Fibroblast of villous mesenchyme (primary cell): ENCODE results near the gene MYEF2. TPM values are rescaled to one million over a fixed set of nuclear protein-coding genes. Genes with fewer than 3 reads are reported as not detected.

ENCODE experiments used
- DNase-seq: peaks from one replicate; pipeline ENCODE4 v3.0.0-alpha.2; 2010; ENCODE audit warnings: low read depth
- H3K4me3 ChIP-seq: 2 replicates; pipeline ENCODE4 v1.5.1; 2011; ENCODE audit warnings: low read depth, mild to moderate bottlenecking, low read length
- total RNA-seq: library from RNA; depleted of rRNA; stranded (reverse); fragments of >200 nt; gene quantifications from 2 replicates; pipeline ENCODE4 v1.2.3, GENCODE V29; 2012
- TF ChIP-seq, protein P1 (sequence below): IDR thresholded peaks from 2 replicates; pipeline ENCODE4 v1.5.1; 2012; ENCODE audit warnings: low read depth, mild to moderate bottlenecking, low read length; ENCODE audit not compliant: insufficient read depth

The MYEF2 gene
- total RNA-seq, 1 donor = 6.9 TPM

GRCh38 chr15:48153526-48153925 lies 24.6 kb downstream of the MYEF2 start:
- no peak overlapping the region for H3K4me3 ChIP-seq
- no peak for DNase-seq
- TF ChIP-seq, protein P1, sequence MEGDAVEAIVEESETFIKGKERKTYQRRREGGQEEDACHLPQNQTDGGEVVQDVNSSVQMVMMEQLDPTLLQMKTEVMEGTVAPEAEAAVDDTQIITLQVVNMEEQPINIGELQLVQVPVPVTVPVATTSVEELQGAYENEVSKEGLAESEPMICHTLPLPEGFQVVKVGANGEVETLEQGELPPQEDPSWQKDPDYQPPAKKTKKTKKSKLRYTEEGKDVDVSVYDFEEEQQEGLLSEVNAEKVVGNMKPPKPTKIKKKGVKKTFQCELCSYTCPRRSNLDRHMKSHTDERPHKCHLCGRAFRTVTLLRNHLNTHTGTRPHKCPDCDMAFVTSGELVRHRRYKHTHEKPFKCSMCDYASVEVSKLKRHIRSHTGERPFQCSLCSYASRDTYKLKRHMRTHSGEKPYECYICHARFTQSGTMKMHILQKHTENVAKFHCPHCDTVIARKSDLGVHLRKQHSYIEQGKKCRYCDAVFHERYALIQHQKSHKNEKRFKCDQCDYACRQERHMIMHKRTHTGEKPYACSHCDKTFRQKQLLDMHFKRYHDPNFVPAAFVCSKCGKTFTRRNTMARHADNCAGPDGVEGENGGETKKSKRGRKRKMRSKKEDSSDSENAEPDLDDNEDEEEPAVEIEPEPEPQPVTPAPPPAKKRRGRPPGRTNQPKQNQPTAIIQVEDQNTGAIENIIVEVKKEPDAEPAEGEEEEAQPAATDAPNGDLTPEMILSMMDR = no peak

DNA sequence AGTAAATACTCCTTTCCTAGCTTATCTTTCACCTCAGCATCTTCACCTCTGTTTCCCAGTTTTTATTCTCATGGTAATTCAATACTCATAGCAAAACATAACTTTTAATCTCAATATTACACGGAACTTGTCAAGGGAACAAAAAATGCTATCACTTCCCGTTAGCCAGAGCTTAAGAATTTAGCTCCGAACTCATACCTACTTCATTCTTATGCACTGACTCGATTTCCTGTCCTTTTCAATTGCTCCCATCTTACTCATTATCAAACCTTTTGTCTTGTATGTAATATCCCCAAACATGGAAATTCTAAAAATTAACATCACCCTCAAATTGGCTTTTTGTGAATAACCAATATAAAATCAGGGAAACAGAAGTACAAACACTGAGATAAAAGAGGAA lies 28.2 kb downstream of the MYEF2 start:
- H3K4me3 ChIP-seq = no peak overlapping the region
- no peak for DNase-seq
- TF ChIP-seq, protein P1 = no peak

GRCh38 chr15:48147358-48147757 lies 30.7 kb downstream of the MYEF2 start:
- H3K4me3 ChIP-seq = no peak overlapping the region
- DNase-seq = no peak
- TF ChIP-seq, protein P1 = no peak

- peak; percentile 29 for DNase-seq
- no peak overlapping the region for H3K4me3 ChIP-seq
- TF ChIP-seq, protein P1 = no peak
Measured at GRCh38 chr15:48145923-48146322, 32.2 kb downstream of the MYEF2 start.

DNA sequence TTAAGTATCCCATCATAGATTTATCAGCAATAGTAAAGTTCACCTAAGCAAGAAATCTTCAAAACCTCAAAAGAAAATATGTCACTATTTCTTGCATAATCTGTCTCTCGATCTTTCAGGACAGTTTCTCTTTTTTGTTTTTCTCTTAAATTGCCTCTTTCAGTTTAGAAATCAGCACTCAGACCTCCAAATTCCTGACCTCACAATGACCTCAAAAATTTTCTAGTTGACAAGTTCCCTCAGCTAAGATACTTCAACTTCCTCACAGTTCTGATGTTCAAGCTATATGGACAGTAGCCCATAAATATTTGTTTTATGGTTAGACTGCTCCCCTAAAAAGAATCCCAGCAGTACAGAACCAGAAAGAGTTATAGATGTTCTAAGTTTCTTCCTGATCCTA lies 33.2 kb downstream of the MYEF2 start:
- no peak overlapping the region for H3K4me3 ChIP-seq
- TF ChIP-seq, protein P1 = no peak
- peak; percentile 34 for DNase-seq

GRCh38 chr15:48143856-48144255 lies 34.2 kb downstream of the MYEF2 start:
- no peak overlapping the region for H3K4me3 ChIP-seq
- DNase-seq = peak; percentile 27
- TF ChIP-seq, protein P1 = no peak

DNA sequence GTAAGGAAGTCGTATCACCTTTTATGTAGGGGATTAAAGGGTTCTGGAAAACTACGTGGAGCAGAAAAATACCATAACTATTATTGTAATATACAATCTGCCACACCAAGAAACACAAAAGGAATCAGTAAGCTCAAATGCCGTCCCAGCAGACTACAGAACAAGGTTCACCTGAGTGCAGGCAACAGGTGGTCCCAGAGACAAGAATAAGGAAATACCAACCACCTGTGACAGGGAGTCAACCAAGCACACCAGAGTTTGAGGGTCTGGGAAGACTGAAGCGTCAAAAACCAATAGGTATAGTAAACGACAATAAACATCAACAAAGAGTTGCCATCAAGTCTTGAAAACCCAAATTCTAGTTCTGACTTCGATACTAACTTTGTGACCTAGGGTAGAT lies 45.2 kb downstream of the MYEF2 start:
- TF ChIP-seq, protein P1 = no peak
- DNase-seq = no peak

More for the DNA sequence above, 45.2 kb downstream of the MYEF2 start:
- no peak overlapping the region for H3K4me3 ChIP-seq
